Peyer's patch (tissue), 4 donors: ENCODE results near the gene OR51E2. TPM values are rescaled to one million over a fixed set of nuclear protein-coding genes. Genes with fewer than 3 reads are reported as not detected.
"Not testable (repeated sequence)": the region's sequence is repeated elsewhere in the genome, so short reads cannot be mapped to it uniquely, and the experiment has no call there.

Experiments
- DNase-seq, 3 donors: peaks; one replicate each; pipeline ENCODE4 v3.0.0-alpha.2; 2017 to 2019
- H3K27ac ChIP-seq, 4 donors: fragments of 200-600 bp; sonication (generic); one replicate each; pipeline ENCODE4 v1.5.1; 2016 to 2019
- H3K27me3 ChIP-seq, 2 donors: fragments of 200-600 bp; sonication (generic); one replicate each; pipeline ENCODE4 v1.5.1; 2019
- H3K36me3 ChIP-seq, 3 donors: fragments of 200-600 bp; sonication (generic); one replicate each; pipeline ENCODE4 v1.5.1; 2016 to 2019
- H3K4me1 ChIP-seq, 4 donors: fragments of 200-600 bp; sonication (generic); one replicate each; pipeline ENCODE4 v1.5.1; 2016 to 2019
- H3K4me3 ChIP-seq, 4 donors: fragments of 200-600 bp; sonication (generic); 1 replicate in 3 of 4; 2 replicates in 1 of 4; pipeline ENCODE4 v1.5.1; 2016 to 2019; ENCODE audit warnings: mild to moderate bottlenecking in 1 of 4
- H3K9me3 ChIP-seq, 4 donors: fragments of 200-600 bp; sonication (generic); one replicate each; pipeline ENCODE4 v1.5.1; 2016 to 2019; ENCODE audit warnings: mild to moderate bottlenecking in 1 of 4
- POLR2A ChIP-seq, 2 donors: fragments of 450-650 bp; IDR thresholded peaks; one replicate each; pipeline ENCODE4 v1.5.1; 2017; ENCODE audit warnings: antibody characterized with exemption in 2 of 2, mild to moderate bottlenecking in 2 of 2, moderate library complexity in 2 of 2
- total RNA-seq, 4 donors: library from RNA; depleted of rRNA; stranded (reverse); fragments of >200 nt; gene quantifications; one replicate each; pipeline ENCODE4 v1.1.0, GENCODE V29; 2016
- TF ChIP-seq, protein P1 (sequence below), 6 experiments: fragments of 450-650 bp in 4 of 6; fragments of 200-600 bp in 2 of 6; sonication (generic) in 1 of 6; IDR thresholded peaks; one replicate each; pipeline ENCODE4 v1.5.1; 2017 to 2019; ENCODE audit warnings: antibody characterized with exemption in 6 of 6, mild to moderate bottlenecking in 3 of 6, moderate library complexity in 1 of 6

Gene OR51E2, protein sequence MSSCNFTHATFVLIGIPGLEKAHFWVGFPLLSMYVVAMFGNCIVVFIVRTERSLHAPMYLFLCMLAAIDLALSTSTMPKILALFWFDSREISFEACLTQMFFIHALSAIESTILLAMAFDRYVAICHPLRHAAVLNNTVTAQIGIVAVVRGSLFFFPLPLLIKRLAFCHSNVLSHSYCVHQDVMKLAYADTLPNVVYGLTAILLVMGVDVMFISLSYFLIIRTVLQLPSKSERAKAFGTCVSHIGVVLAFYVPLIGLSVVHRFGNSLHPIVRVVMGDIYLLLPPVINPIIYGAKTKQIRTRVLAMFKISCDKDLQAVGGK
- under 1 TPM in 2 of 4 donors, not detected in 2; 0.67 to 0.85 TPM for total RNA-seq

DNA sequence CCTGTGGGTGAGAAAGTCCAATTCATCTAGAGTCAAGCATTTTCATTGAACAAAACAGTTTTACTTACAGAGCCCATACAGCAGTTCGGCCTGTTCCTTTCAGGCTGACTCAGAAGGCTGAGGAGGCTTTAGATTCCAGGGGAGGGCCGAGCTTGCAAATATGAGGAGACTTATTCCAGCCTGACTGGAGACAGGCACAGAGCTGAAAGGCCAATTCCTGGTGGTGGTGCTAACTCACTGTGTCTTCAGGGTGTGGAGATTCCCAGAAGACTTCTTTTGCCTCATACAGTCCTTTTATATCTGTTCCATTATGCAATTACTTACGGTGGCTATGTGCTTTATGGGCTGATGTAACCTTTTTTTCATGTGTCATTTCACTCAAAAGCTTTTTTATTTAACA lies at the start of gene OR51E2:
TSS of gene OR51E2 (minus strand) at position 269 of the 400 bp plus-strand sequence. CDS start 15,142 bp downstream, outside the sequence.
- no peak within 1 kb of the TSS for H3K27ac ChIP-seq
- no peaks in the 10 kb centered on the region for H3K36me3 ChIP-seq
- no peak within 1 kb of the TSS for H3K4me3 ChIP-seq
- no peak for DNase-seq
- no peaks in the 10 kb centered on the region for H3K4me1 ChIP-seq
- no peaks in the 10 kb centered on the region for H3K27me3 ChIP-seq
- no peak for TF ChIP-seq POLR2A (IDR thresholded peaks at IDR 0.05)
- TF ChIP-seq, protein P1, sequence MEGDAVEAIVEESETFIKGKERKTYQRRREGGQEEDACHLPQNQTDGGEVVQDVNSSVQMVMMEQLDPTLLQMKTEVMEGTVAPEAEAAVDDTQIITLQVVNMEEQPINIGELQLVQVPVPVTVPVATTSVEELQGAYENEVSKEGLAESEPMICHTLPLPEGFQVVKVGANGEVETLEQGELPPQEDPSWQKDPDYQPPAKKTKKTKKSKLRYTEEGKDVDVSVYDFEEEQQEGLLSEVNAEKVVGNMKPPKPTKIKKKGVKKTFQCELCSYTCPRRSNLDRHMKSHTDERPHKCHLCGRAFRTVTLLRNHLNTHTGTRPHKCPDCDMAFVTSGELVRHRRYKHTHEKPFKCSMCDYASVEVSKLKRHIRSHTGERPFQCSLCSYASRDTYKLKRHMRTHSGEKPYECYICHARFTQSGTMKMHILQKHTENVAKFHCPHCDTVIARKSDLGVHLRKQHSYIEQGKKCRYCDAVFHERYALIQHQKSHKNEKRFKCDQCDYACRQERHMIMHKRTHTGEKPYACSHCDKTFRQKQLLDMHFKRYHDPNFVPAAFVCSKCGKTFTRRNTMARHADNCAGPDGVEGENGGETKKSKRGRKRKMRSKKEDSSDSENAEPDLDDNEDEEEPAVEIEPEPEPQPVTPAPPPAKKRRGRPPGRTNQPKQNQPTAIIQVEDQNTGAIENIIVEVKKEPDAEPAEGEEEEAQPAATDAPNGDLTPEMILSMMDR (IDR thresholded peaks at IDR 0.05): no peak
- H3K9me3 ChIP-seq: no peaks in the 10 kb centered on the region

DNA sequence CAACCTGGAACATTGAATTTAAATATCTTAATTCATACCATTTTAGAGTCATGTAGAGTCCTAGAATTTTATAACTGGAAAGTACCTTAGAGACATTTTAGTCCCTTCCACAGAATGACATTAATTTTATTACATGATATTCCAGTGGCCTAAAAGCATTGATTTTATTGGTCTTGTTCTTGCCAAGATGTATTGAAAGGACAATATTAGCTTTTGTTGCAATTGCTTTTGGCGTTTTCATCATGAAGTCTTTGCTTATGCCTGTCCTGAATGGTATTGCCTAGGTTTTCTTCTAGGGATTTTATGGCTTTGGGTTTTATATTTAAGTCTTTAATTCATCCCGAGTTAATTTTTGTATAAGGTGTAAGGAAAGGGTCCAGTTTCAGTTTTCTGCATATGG lies 43.1 kb upstream of the OR51E2 start:
- H3K36me3 ChIP-seq: no peaks in the 10 kb centered on the region
- no peaks in the 10 kb centered on the region for H3K27me3 ChIP-seq
- no peak overlapping the region for H3K27ac ChIP-seq
- no peaks in the 10 kb centered on the region for H3K4me1 ChIP-seq
- no peak overlapping the region for H3K4me3 ChIP-seq
- no peaks in the 10 kb centered on the region for H3K9me3 ChIP-seq
- TF ChIP-seq, protein P1 (IDR thresholded peaks at IDR 0.05): no peak
- TF ChIP-seq POLR2A (IDR thresholded peaks at IDR 0.05): no peak
- DNase-seq: no peak

DNA sequence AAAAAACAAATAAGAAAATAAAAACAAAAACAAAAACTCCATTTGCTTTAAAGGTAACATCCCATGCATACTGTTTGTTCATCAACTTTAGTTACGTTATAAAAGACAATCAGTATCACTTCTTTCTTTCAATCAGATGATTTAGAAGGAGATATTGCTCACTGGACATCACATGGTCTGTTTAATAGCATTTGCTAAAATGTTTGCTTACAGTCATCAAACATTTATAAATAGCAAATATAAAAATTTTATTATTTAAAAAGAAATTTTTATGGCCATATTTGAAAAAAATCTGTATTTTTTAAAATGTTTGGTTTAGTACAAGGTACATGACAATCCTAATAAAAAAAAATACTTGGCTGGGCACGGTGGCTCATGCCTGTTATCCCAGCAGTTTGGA lies 29.5 kb upstream of the OR51E2 start:
- TF ChIP-seq, protein P1 (IDR thresholded peaks at IDR 0.05): no peak
- no peak for TF ChIP-seq POLR2A (IDR thresholded peaks at IDR 0.05)
- Histone ChIP-seq H3K4me1 (no peaks in the 10 kb centered on the region), H3K4me3 (no peak overlapping the region), H3K36me3 (no peaks in the 10 kb centered on the region), H3K27me3 (no peaks in the 10 kb centered on the region), H3K27ac (no peak overlapping the region), H3K9me3 (no peaks in the 10 kb centered on the region)
- DNase-seq: no peak

DNA sequence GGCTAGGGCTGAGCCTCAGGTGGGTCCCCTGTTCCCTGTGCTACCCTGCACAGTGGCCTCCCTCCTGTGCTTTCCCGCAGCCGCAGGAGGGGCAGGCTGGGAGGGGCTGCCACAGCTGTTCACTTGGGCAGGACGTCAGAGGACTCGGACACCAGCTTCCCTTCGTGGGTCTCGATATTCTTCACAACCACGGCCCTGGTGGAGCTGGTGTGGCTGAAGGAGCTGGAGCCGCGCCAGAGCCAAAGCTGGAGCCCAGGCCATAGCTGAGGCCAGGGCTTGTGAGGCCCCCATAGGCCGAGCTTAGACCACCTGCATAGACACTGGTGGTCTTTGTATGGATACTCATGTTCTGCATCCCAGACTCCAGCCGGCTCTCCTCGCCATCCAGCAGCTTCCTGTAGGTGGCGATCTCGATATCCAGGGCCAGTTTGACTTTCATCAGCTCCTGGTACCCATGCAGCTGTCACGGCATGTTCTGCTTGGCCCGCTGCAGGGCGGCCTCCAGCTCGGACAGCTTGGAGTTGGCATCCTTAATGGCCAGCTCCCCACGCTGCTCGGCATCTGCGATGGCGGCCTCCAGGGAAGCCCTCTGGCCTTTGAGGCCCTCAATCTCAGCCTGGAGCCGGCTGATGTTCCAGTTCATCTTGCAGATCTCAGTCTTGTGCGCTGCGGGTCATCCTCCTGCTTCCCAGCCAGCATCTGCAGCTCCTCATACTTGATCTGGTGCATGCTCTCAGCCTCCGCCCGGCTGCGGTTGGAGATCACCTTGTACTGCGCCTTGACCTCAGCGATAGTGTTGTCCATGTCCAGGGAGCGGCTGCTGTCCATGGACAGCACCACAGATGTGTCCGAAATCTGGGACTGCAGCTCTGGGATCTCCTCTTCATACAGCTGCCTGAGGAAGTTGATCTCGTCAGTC lies 25.2 kb upstream of the OR51E2 start:
- not testable (repeated sequence) for H3K4me1 ChIP-seq, H3K27ac ChIP-seq, DNase-seq, H3K27me3 ChIP-seq, H3K4me3 ChIP-seq, H3K36me3 ChIP-seq, H3K9me3 ChIP-seq

DNA sequence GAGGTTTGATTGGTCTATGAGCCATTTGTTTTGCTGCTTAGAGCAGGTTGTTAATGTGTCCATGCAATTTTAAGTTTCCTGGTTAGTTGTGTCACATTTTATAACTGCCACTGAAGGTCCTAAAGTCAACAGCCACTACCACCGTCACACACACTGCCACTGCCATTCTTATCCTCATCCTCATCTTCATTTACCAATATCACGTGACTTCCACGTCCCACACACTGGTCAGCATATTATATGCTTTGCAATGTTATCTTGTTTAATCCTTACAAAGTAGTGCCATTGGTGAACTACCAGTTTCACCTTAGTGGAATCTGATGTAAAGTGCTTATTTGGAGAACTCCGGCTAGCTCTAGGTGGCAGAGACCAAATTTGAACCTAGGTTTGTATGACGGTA lies 16.6 kb upstream of the OR51E2 start:
- H3K36me3 ChIP-seq: no peaks in the 10 kb centered on the region
- no peaks in the 10 kb centered on the region for H3K27me3 ChIP-seq
- no peaks in the 10 kb centered on the region for H3K9me3 ChIP-seq
- no peak for DNase-seq
- no peaks in the 10 kb centered on the region for H3K4me1 ChIP-seq
- H3K27ac ChIP-seq: no peak overlapping the region
- H3K4me3 ChIP-seq: no peak overlapping the region
- no peak for TF ChIP-seq POLR2A (IDR thresholded peaks at IDR 0.05)
- TF ChIP-seq, protein P1 (IDR thresholded peaks at IDR 0.05): no peak

DNA sequence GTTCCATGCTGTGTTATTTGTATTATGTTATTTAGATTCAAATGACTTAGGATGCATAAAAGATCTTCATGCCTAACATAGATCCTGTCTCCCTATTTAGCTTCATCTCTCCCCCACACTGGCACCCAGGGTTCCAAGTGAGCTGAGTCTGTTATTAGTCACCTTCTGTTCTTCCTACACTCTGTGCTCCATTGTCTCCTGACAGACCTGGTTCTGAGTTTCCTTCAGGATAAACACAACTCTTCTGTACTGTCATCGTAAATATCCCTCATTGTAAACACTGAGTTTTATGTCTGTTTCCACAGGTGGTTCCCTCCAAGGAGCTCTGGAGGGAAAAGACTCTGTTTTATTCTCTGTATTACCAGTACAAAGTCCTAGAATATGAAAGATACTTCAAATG lies 15.6 kb upstream of the OR51E2 start:
- Histone ChIP-seq H3K27me3 (no peaks in the 10 kb centered on the region), H3K4me3 (no peak overlapping the region), H3K36me3 (no peaks in the 10 kb centered on the region), H3K27ac (no peak overlapping the region), H3K9me3 (no peaks in the 10 kb centered on the region), H3K4me1 (no peaks in the 10 kb centered on the region)
- TF ChIP-seq, protein P1 (IDR thresholded peaks at IDR 0.05): no peak
- no peak for TF ChIP-seq POLR2A (IDR thresholded peaks at IDR 0.05)
- no peak for DNase-seq
